ENCODE measurements around the gene CFAP300.

GRCh38 chr11:102073253-102073652, 26.0 kb downstream of the CFAP300 start:
- TF ChIP-seq POLR2AphosphoS5 (IDR thresholded peaks at IDR 0.05; ENCODE audit: low read depth, low read length) (no peak), POLR2A (IDR thresholded peaks at IDR 0.05; ENCODE audit: low read depth, low read length) (no peak)

All from GM12892 (cell line).